HG03354 (cell line): ENCODE results near the gene C16orf86.

ENCODE experiments used
- ATAC-seq: cut with Tn5 transposase; IDR thresholded peaks from one replicate; pipeline ENCODE4 v1.9.1; 2021; ENCODE audit warnings: mild to moderate bottlenecking; ENCODE audit not compliant: unreplicated experiment, poor library complexity, severe bottlenecking

C16orf86 gene

DNA sequence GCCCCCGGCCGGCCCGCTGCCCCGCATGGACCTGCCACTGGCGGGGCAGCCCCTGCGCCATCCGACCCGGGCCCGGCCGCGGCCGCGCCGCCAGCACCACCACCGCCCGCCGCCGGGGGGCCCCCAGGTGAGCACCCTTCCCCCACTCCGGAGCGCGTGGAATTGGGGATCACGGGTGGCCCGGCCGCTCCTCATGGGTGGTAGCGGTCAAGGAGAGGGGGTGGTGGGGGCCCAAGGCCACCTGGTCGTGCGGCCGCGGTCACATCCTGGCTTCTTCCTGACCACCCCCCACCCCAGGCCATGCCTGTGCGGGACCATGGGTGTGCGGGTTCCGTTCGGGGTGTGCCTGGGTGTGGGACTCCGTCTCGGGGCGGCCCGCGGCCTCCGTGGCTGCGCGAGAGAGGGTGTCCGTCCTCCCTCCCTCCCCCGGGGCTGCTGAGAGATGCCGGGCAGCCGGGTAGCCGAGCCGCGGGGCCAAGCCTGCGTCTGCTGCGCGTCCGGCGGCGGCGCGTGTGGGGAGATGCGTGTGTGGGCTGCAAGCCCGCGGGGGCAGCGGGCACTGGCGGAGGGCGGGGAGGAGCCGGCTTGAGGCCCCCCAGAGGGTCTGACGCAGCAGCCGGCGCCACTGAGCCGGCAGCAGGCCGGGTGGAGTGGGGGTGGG is 13.4 kb upstream of the C16orf86 start:
- no peak for ATAC-seq

DNA sequence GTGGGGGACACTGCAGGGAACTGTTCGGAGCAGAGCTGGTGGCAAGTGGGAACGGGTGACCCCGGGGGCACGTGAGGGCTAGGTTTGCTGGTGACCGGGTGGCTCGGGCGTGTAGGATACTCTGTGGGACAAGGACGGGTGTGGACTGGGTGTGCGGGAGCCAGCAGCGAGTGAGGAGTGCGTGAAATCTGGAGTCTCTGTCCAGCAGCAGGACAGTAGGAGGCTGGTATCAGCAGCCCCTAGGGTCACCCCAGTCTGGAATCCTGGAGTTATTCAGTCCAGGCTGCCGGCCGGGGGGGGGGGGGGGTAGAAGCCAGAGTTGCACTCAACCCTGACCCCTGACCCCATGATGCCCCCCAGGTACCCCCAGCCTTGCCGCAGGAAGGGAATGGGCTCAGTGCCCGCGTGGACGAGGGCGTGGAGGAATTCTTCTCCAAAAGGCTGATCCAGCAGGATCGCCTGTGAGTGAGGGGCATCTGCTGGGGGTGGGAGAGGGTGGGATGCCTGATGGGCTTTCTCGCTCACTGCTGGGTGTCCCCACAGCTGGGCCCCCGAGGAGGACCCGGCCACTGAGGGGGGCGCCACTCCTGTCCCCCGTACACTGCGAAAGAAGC is 12.7 kb upstream of the C16orf86 start:
- ATAC-seq, result no peak

DNA sequence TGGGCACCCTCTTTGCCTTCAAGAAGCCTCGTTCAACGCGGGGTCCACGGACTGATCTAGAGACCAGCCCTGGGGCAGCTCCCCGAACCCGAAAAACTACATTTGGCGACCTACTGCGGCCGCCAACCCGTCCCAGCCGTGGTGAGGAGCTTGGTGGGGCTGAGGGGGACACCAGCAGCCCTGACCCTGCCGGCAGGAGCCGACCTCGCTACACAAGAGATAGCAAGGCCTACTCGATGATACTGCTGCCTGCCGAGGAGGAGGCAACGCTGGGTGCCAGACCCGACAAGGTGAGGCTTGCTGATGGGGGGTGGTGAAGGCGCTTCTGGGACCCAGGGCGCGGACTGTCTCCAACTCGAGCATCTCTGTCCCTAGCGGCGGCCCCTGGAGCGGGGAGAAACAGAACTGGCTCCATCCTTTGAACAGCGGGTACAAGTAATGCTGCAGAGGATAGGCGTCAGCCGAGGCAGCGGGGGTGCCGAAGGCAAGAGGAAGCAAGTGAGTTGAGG is 12.2 kb upstream of the C16orf86 start:
- ATAC-seq, result no peak

DNA sequence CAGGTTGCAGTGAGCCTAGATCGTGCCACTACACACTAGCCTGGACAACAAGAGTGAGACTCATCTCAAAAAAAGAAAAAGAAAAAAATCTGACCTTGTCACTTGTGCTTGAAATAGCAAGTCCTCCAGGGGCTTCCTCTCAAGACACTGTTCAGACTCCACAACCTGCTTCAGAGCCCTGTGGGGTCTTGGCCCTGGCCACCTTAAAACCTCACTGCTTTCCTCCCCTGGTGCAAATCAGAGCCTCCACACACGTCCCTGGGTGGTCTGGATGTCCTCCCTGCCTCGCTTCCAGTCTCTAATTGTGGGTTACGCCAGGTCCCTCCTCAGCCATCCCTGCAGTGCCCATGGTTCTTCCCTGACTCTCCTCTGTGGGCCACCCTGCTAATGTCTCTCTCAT is 11.3 kb upstream of the C16orf86 start:
- ATAC-seq, result no peak

DNA sequence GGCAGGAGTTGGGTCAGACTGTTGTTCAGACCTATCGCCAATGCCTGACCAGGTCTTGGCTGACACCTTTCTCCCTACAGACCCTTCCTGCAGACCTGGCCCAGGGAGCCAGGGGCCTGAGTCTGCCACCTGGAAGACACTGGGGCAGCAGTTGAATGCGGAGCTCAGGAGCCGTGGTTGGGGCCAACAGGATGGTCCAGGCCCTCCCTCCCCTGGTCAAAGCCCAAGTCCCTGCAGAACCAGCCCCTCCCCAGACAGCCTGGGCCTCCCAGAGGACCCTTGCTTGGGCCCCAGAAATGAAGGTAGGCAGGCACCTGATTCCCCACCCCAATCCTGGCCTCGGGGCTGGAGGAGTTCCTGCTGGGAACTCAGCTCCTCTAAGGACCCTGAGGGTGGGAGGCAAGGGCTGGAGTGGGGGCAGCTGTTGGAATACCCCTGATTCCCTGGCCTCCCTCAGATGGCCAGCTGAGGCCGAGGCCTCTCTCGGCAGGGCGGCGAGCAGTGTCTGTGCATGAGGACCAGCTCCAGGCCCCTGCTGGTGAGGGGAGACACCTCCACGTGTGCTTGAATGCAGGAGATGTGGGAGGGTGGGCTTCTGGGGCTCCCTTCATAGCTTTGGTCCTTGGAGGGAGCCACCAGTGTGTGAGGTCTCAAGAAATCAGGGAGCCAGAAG is 10.1 kb upstream of the C16orf86 start:
- ATAC-seq, result no peak

DNA sequence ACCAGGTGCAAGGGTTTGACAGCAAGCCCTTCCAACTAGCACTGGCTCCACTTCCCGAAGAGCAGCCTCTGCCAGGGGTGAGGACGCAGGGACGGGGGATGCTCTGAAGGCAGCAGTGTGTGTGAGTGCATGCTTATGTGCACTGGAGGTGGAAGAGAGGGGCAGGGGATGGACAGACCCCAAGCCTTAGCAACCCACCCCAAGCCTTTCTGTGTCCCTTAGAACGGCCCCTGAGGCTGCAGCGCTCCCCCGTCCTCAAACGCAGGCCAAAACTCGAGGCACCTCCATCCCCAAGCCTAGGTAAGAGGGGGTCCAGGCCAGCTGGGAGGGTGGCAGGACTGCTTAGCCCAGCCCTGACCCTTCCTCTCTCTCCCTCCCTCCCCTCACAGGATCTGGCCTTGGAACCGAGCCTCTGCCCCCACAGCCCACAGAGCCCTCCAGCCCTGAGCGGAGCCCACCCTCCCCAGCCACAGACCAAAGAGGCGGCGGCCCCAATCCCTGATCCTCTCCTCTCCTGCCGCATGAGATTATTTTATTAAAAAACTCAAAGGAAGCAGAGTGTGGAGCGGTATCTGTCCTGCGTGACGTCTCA is 9.5 kb upstream of the C16orf86 start:
- ATAC-seq, result no peak

DNA sequence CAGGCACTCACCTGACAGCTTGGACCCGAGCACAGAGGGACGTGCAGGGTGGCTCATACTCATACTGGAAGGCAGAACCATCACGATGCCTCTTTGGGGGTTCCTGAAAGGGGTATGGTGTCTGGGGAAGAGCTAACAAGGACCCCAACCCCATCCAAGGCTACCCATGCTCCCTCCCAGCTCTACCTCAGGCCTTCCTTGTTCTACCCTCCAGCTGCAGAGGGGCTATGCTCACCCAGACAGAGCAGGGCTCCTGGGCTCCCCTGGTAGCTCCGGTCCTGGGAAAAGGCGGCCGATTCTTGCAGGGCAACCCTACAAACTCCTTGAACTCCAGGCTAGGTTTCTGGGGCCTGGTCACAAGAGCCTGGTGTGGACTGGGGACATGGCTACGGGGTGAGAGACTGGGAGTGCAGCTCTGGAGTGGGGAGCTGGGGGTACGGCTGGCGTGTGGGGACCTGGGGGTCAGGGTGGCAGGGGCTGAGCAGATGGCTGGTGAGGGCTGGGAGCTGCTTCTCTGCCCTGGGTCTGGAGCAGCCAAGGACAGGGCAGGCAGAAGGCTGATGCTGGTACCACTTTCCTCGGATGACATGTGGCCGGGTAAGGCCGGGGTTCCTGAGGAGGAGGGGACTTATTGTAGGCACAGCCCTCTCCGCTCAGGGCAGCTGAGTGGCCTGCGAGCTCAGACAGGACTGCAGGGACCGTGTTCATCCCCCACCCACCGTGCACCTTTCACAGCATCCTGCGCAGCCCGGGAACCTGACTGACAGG is 8.7 kb upstream of the C16orf86 start:
- no peak for ATAC-seq

DNA sequence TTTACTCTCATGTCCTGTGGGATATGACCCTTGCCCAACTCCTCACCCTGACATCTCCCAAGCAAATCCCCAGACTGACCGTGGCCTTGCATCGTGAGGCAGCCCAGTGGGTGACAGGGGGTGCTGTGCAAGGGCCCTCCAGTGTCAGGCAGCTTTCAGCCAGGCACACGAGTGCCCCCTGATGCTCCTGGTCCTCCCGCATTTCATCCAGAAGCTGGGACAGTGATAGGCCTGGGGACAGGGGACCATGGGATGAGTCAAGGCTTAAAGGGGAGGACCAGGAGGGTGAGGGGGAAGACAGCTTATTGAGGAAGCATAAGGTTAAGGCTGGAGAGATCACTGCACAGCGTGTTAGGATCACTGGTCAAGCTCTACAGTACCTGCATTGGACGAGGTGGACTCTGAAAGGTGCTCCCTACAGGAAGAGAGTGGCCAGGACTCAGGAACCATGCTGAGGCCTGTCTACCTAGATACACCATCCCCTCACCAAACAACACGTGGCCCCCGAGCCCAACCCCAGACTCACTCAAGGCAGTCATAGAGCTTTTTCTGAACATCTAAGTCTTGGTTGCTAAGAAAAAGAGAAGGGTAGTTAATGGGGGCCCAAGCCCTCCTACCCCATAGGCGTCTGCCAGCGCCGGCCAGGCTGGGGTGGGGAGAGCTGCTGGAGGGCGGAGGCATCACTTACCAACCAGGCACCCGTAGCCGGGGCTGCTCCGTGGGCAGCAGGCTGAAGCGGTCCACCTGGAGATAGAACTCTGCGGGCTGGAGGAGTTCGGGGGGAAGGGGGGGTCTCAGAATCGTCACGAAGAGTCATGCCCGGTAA is 7.6 kb upstream of the C16orf86 start:
- no peak for ATAC-seq

DNA sequence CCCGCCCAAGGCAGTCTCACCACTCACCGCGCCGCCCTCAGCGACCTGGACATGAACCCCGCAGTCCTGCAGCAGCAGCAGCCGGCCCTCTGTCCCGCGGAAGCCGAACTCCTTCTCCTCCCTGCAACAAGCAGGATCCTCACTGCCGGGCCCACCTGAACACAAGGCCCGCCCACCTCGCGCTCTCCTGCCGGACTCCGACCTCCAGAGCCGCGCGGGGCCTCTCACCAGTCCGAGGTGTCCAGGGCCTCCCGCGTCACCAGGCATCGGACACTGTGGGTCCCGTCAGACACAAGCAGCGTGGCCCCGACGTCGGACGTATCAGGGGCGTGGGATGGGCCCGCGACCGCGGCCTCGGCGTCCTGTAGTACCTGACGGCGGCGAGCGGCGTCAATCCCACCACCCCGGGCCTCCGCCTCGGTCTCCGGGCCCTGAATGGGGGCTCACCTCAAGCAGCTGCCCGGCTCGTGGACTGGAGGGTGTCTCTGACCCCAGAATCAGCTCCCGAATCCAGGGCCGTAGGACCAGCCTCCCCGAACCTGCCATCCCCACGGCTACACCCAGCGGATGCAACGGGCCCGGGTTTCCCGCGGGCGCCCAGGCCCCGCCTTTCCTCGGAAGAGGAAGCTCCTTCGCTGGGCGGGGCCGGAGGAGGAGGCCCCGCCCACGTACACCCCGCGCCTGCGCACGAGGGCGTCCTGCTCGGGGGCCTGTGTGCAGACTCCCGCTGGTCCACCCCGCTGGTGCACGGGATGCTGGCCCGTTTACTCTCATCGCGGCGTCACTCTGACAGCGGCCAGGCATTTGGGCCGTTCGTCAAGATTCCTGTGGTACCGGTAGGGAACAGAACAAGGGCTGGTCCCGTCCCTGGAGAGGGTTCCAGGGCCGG is 6.7 kb upstream of the C16orf86 start, which contains the start of gene ACD:
Gene ACD, minus strand, starts transcription at position 586 of the 889 bp plus-strand sequence. Its CDS starts 40 bp downstream, at position 546.
- peak; percentile 58 for ATAC-seq

DNA sequence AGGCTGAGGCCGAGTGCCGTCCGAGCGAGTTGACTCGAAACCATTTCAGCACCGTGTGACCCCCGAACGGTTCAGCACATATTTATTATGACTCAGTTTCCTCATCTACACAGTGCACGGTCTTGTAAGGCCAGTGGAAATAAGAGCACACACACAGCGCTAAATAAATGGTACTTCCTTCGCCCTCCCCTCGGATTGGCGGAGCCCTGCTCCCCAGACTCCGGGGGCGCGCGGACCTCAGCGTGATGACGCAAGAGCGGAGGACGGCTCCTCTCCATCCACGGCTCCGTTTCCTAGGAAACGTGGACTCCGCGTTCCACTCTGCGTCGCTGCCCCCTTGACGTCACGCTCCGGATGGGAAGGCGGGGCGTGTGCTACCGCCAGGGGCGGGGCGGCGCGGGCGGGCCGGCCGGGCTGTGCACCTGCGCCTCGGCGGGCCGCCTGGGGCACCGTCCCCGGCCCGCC is 6.0 kb upstream of the C16orf86 start, which contains the start of gene PARD6A:
Gene PARD6A, plus strand, starts transcription at position 397 of the 465 bp plus-strand sequence. CDS start 79 bp downstream, outside the sequence.
- peak; percentile 74 for ATAC-seq

DNA sequence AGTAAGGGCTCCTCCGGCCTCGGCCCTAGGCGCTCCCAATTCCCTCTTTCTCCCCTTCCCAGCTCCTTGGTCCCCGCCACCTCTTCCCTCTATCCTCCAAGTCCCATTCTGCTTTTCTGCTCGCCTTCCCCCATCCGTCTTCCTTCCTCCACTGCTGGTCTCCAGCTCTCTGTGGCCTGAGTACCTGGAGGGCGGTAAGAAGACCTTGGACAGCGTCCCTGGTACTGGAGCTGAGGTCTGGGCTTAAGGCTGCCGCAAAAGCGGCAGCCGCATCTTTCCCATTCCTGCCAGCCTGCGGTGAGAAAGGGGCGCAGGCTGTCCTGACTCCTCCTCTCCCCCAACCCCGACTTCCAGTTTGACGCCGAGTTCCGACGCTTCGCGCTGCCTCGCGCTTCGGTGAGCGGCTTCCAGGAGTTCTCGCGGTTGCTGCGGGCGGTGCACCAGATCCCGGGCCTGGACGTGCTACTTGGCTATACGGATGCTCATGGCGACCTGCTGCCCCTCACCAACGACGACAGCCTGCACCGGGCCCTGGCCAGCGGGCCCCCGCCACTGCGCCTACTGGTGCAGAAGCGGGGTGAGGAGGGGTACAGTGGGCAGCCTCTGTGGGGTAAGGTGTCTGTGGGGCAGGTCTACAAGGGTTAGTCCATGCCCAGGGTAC is 5.4 kb upstream of the C16orf86 start:
- ATAC-seq, result peak; percentile 1

DNA sequence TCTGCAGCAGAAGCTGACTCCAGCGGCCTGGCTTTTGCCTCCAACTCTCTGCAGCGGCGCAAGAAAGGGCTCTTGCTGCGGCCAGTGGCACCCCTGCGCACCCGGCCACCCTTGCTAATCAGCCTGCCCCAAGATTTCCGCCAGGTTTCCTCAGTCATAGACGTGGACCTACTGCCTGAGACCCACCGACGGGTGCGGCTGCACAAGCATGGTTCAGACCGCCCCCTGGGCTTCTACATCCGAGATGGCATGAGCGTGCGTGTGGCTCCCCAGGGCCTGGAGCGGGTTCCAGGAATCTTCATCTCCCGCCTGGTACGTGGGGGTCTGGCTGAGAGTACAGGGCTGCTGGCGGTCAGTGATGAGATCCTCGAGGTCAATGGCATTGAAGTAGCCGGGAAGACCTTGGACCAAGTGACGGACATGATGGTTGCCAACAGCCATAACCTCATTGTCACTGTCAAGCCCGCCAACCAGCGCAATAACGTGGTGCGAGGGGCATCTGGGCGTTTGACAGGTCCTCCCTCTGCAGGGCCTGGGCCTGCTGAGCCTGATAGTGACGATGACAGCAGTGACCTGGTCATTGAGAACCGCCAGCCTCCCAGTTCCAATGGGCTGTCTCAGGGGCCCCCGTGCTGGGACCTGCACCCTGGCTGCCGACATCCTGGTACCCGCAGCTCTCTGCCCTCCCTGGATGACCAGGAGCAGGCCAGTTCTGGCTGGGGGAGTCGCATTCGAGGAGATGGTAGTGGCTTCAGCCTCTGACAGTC is 4.5 kb upstream of the C16orf86 start:
- ATAC-seq, result no peak

DNA sequence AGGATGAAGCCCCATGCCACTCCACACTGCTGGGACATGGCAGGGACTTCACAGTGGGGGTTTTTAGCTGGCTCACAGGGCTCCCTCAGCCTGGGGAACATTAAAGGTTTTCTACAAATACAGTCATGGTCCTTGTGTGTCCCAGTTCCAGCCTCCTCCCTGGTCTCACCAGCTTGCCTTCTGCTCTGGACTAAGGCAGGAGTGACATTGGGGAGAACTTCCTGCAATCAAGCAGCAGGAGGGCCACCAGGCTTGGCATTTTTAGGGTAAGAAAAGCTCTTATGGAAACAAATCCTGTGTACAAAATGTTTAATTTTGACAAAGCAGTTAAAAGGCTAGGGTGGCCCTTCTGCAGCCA is 4.0 kb upstream of the C16orf86 start:
- no peak for ATAC-seq

DNA sequence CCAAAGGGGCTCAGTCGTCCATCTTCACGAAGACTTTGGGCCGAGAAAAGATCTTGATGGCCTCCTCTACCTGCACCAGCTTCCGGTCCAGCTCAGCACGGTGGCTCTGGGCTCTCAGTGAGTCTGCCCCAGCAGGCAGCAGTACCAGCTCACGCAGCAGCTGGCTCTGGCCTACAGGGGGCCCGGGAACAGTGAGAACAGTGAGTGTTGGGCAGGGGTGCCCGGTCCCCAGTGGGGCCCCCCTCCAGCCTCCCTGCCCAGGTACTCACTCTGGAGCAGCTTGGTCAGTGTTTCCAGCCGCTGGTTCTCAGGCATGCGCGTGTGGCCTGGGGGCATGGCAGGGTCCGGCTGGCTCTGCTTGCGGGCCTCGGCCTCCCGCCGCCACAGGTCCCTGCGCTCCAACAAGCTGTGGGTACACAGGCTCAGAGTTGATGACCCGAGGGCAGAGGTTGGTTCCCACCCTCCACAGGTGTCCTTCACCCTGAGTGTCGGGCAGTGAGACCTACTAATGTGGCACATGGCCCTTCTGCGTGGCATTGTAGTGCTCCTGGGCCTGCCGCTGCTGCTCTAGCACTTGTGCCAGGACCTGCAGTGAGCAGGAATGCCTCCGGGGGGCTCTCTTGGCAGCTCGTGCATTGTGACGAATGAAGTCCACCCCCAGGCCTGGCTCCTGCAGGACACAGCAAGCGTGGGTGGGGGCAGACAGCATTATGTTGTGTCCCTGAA is 3.3 kb upstream of the C16orf86 start:
- ATAC-seq, result no peak

DNA sequence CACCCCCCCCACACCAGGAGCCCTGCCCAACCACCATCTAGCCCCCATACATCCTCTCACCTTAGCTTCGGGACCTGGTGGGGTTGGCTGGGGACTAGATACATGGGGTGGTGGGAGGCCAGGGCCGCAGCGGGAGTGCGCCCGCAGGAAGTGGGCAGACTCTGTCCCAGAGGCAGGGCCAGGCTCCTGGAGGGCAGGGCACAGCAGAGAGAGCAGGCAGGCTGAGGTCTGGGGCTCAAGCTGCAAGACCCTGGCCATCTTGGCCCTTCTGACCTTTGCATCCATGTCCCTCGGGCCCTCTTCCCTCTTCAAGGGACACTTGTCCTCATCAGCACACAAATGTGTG is 2.8 kb upstream of the C16orf86 start:
- ATAC-seq, result no peak

DNA sequence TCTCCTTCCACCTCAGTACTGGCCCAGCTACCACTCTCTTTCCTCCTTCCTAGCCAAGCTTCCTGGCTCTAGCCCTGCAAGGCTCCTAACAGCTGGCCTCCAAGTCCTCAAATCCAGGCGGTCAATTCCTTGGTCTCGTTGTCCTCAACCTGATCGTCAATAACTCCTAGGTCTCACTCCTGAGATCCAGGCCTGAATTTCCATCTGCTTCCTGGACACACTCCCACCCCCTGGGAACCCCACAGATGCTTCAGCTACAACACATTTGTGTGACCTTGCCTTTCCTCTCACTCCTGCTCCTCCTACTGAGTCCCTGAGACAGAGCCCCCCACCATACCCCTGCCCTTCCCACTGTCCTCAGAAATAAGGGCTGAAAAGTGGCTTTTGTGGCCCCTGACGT is 2.4 kb upstream of the C16orf86 start:
- no peak for ATAC-seq
